Anterior cingulate cortex (tissue), 58 donors: ENCODE results near the gene ELK3.
"Not testable (repeated sequence)": the region's sequence is repeated elsewhere in the genome, so short reads cannot be mapped to it uniquely, and the experiment has no call there.

Experiments
- DNase-seq, 58 donors: peaks; one replicate each; lab custom pipeline; 2025; lab: John Stamatoyannopoulos, UW

Gene ELK3

GRCh38 chr12:96293093-96293492 lies 98.9 kb downstream of the ELK3 start:
- no peak for DNase-seq

GRCh38 chr12:96294831-96295230 lies 100.7 kb downstream of the ELK3 start:
- no peak for DNase-seq

DNA sequence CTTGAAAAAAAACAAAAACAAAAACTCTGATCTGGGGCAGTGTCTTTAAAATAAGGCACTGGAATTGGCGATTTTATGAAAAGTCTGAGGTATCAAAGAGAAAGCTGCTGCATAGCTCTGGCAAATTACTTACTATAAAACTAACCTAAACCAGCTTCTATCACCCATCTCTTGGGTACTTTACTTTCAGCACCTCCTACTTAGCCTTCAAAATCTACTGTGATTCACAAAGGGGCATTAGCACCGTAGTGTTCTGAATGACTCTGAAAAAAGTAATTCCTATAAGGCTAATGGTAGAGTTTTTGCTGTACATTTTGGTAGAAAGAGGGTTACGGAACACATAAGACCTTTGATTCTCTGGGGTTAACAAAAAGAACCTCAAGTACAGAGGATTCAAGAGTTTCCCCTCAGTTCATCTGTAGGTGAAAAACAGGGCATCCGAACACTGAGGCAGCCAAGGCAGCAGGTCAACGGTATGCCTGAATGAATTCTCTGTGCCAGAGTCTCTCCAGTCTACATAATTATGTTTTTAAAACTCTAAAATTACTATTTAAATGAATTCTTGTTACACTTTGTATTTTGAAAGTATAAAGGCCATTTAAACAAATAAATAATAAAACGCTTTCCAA lies 101.5 kb downstream of the ELK3 start:
- no peak for DNase-seq

DNA sequence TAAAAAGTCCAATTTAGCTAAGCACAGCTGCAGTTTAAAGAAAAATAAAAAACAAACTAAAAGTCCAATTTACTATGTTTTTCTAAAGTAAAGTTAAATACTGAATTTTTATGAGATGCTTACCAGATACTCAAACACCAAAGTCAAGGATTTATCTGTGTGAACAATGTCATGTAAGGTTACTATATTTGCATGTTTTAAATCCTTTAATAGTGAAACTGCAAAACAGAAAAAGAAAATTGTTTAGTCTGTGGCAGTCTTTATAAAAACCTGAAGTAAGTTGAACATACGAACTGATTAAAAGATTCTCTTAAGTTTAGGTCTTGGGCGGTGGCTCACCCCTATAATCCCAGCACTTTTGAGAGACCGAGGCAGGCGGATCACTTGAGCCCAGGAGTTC lies 103.3 kb downstream of the ELK3 start:
- DNase-seq: no peak

DNA sequence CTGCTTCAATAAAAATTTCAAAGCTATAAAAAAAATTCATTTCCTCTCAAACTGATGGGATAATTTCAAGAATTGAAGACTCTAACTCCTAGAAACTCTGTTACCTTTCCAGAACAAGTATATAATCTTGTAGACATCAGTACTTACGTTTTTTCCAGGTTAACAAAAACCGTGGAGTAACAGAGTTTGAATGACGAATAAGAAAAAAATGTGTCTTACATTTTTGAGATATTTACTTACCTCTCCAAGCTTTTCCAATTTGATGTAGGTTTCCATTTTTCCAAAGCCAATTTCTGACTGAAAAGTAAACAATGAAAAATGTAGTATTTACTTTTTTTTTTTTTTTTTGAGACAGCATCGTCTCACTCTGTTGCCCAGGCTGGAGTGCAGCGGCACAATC lies 105.9 kb downstream of the ELK3 start:
- no peak for DNase-seq

- DNase-seq: no peak
Measured at GRCh38 chr12:96301732-96302131, 107.6 kb downstream of the ELK3 start.

DNA sequence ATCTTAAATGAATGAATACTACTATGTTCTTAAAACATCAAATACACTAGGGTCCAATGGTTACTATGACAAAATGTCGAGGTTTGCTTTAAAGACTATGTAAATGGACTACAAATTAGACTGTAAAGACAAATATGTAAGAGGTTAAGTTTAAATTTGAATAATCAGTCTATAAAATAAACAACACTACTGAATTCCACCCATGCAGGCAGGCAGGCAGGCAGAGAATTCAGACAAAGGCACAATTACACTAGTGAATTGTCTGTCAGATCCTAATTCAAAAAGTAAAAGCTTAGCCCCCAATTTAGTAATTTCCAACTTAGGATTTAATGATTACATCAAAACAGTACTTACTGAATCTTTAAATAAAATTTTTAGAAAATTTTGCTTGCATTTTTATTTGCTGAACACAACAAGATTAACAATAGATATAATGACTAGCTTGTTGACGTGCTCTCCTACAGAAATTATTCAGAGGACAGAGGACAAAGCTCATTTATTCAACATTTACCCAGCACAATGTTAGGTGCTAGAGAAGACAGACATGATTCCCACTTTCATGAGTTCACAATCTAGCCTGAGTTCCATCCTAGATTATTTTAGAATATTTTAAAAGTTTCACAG lies 108.6 kb downstream of the ELK3 start:
- peak in 2 of 58 donors; percentile 8 to 47 for DNase-seq

- peak in 1 of 58 donors; percentile 13 for DNase-seq
Measured at GRCh38 chr12:96303653-96304052, 109.5 kb downstream of the ELK3 start.

DNA sequence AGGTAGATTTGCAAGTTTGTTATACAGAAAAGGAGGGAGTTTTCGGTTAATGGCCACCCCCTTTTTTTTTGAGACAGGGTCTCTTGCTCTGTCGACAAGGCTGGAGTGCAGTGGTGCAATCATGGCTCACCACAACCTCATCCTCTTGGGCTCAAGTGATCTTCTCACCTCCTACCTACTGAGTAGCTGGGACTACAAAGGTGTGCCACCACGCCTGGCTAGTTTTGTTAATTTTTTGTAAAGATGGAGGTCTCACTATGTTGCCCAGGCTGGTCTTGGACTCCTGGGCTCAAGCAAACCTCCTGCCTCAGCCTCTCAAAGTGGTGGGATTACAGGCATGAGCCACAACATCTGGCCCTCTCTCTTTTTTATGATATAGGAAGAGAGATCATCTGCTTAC lies 111.5 kb downstream of the ELK3 start:
- DNase-seq: no peak

DNA sequence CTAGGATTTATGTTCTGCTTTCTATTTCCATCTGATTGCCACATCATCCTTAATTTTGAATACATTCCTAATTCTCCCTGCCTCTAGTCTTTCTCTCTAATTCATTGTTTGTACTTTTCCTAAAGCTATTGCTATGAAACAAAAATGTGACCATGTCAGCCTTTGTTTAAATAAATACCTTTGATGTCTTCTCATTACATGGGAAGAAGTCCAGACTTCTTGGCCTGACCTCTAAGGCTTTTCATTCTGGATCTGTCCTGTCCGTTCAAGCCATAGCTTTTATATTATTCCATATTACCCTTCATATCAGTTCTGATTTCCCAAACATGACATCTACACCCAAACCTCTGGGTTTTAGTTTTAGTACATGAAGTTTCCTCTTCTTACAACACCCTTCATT lies 114.7 kb downstream of the ELK3 start:
- DNase-seq: no peak

- no peak for DNase-seq
Measured at GRCh38 chr12:96310067-96310466, 115.9 kb downstream of the ELK3 start.

DNA sequence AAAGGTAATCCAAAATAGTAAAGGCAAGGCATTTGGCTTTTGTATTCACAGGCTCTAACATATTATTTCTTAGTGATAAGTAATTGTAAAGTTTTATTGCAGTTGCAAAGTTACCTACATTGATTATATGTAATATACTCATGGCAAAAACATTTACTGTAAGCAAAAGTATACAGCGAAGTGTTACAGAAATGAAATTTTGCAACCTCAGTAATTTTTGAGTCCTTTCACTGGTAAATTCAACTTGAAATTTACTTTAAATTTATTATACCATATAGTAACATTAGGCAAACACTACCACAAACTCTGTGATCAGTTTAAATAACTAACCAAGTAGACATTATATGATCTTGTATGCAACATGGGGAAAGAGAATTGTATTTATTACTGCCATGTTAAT lies 117.0 kb downstream of the ELK3 start:
- no peak for DNase-seq

- DNase-seq: no peak
Measured at GRCh38 chr12:96313606-96314005, 119.4 kb downstream of the ELK3 start.

DNA sequence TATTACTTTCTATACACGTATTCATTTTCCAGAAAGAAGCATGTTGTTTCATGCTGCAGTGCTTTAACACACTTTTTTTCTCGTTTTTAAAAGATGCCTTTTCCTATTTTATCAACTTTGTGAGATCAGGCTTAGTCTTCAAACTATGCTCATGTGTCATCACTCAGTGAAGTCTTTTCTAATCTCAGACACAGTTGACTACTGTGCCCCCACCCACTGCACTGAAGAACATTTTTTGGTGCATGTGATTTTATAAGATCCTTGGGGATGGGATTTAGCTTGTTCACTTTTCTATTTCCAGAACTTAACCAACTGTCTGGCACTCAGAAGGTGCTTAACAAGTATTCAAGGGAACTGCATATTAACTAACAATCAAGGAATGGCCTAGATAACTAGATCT lies 120.5 kb downstream of the ELK3 start:
- DNase-seq: no peak

DNA sequence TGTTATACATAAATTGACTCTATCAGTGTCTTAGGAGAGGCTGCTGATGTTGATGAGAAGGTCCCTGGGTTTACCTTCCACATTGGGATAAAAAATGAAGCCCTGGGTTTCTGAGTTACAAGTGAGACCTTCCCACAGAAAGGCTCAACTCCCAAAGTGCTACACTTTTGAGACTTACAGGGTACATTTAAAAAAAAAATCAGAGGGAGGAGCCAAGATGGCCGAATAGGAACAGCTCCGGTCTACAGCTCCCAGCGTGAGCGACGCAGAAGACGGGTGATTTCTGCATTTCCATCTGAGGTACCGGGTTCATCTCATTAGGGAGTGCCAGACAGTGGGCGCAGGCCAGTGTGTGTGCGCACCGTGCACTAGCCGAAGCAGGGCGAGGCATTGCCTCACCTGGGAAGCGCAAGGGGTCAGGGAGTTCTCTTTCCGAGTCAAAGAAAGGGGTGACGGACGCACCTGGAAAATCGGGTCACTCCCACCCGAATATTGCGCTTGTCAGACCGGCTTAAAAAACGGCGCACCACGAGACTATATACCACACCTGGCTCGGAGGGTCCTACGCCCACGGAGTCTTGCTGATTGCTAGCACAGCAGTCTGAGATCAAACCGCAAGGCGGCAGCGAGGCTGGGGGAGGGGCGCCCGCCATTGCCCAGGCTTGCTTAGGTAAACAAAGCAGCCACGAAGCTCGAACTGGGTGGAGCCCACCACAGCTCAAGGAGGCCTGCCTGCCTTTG lies 121.7 kb downstream of the ELK3 start:
- not testable (repeated sequence) for DNase-seq

GRCh38 chr12:96317801-96318200 lies 123.6 kb downstream of the ELK3 start:
- DNase-seq: not testable (repeated sequence)
